Stimulated activated CD8-positive, alpha-beta memory T cell treated with anti-CD3 and anti-CD28 coated beads, Interleukin-15, amount 100 ng/mL, for 1 hour (primary cell): Measurements from ENCODE around the gene TMEM164.
"Not testable (repeated sequence)": the region's sequence is repeated elsewhere in the genome, so short reads cannot be mapped to it uniquely, and the experiment has no call there.

ENCODE experiments used
- DNase-seq: peaks from one replicate; pipeline ENCODE4 v3.0.0-alpha.2; 2020; ENCODE audit warnings: low read depth

TMEM164 gene

DNA sequence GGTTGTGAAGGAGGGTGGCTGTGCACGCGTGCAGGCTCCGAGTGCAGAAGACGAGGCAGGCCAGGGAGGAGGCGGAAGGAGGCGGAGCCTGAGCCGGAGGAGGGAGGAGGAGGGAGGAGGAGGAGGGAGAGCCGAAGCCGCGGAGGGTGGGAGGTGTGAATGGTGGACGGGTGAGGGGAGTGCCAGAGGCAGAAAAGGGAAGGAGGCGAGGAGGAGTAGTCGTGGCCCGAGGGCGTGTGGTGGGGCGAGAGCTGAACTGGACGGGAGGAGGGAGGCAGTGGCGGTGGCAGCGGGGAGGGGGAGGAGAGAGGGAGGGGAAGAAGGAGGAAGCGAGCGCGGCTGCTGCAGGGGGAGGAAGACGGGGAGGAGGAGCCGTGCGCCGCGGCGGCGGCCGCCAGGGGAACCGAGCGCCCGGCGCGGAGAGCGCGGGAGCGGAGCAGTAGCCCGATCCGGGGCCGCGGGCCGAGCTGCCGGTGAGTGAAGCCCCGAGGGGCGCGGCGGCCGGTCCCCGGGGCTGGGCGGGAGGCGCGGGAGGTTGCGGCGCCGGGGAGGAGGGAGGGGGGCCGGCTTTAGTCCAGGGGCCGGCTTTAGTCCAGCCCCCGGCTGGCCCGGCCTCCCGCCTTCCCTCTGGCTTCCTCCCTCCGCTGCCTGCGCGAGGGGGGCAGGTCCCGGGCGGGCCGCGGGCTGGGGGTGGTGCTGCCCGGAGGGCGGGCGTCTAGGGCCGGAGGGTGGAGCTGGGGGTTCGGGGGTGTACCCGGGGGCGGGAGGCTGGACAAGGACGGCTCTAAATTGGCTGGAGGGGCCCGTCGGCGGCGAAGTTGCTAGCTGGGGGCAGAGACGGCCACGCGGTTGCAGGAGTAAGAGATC is at the start of gene TMEM164:
Gene TMEM164, plus strand, starts transcription at position 815 of the 867 bp plus-strand sequence. CDS start 661 bp downstream, outside the sequence.
- peak; percentile 62 for DNase-seq

DNA sequence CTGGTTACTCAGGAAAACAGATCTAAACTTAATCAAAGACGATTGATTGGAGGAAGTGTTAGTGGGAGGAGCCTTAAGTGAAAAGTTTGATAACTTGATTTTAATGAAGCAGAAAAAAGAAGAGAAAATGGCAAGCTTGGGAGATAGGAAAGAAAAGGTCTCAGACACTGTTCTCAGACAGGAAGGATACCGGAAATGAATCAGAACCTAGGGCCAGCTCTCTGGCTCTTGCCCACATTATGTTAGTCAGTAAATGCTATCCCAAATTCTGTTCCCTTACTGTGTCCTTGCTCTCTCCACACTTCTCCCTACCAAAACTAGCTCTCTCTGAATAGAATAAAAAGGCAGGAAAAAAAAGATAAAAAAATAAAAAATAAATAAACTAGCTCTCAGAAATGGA is 48.6 kb upstream of the TMEM164 start:
- DNase-seq: no peak

- no peak for DNase-seq
Measured at GRCh38 chrX:109954955-109955354, 48.0 kb upstream of the TMEM164 start.

GRCh38 chrX:109958266-109958665 is 44.6 kb upstream of the TMEM164 start:
- DNase-seq: no peak

DNA sequence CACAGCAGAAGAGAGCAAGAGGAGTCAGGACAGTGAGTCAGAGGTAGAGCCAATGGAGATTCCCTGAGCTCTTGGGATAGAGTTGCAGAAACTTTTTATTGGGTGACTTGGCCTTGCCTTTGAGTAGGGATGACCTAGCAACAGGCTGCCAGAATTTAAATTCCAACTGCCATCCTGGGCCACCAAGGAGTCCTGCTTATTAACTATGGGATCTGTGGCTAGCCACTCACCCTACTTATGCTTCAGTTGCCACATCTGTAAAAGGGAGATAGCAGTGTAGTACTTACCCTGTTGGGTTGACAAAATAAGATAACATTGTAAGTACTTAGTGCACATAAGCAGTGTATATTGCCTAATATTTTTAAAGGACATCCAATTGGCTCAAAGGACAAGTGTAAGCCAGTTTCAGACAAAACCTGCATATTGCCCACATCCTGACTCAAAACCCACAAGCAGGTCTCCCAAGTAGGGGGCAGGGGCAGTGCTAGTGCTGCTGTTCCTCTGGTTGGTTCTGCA is 43.5 kb upstream of the TMEM164 start:
- no peak for DNase-seq

- no peak for DNase-seq
Measured at GRCh38 chrX:109964390-109964789, 38.5 kb upstream of the TMEM164 start.

DNA sequence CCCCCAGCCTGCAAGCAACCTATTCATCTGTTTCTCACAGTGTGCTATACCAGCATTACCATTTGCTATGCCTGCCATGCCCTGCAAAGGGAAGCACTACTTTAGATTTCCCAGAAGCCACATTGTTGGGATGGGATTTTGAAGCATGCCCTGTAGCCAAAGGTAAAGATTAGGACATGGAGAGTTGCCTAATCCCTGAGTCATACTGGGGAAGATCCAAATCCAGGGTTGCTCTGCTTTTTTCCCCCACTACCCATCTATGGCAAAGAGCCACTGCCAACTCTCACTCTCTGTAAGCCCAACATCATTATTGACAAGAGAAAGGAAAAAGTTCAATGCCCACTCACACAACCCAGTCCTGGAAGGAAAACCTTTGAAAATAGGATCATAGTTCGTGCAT is 36.7 kb upstream of the TMEM164 start:
- DNase-seq: no peak

DNA sequence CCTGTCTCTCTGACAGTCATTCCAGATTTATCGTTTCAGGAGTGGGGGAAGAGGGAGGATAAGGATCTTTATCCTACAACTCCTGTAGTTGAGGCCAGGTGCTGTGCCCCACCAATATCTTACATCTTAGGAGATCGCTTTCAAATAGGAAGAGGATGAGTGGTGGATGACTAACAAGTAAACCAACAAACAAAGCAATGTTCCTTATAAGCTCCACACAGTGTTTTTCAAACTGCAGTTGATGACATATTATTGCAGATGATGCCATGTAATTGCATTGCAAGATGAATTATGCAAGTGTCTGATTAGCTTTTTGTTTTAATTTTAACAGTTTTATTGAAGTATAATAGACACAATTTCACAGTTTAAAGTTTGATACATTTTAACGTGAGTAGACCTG is 35.8 kb upstream of the TMEM164 start:
- DNase-seq: no peak

DNA sequence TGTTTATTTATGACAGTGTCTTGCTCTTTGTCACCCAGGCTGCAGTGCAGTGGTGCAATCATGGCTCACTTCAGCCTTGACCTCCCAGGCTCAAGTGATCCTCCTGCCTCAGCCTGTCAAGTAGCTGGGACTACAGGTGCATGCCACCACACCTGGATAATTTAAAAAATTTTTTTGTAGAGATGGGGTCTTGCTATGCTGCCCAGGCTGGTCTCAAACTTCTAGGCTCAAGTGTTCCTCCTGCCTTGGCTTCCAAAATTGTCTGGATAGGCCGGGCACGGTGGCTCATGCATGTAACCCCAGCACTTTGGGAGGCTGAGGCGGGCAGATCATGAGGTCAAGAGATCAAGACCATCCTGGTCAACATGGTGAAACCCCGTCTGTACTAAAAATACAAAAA is 32.1 kb upstream of the TMEM164 start:
- not testable (repeated sequence) for DNase-seq

DNA sequence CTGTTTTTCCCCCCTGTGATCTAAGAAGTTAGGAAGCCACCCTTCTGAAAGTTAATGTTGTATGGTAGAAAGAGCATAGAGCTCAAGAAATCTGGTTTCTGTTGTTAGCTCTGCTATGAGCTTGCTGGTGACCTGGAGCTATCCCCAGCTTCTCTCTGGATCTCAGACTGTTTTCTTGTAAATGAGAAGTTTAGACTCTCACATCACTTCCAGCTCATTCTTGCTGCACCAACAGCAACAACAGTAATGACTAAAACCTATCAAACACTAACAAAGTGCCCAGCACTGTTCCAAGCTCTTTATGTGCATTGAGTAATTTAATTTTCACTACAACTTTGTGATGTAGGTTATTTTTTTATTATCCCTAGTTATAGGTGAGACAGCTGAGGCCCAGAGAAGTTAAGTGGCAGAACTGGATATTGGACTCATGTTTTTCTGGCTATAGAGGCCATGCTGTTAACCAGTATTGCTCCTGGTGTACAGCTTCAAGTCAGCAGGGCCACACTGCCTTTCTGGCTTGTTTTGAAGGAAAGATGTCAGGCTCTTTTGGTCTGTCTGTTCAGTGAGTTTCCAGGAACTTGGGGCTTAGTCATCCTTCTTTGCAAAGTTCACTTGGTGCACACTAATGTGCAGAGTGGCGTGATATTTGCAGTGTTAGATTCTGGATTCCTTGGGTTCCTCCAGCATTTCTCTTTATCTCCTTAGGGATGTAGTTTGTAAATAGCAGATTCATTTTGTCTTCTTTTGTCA is 27.8 kb upstream of the TMEM164 start:
- DNase-seq: no peak

DNA sequence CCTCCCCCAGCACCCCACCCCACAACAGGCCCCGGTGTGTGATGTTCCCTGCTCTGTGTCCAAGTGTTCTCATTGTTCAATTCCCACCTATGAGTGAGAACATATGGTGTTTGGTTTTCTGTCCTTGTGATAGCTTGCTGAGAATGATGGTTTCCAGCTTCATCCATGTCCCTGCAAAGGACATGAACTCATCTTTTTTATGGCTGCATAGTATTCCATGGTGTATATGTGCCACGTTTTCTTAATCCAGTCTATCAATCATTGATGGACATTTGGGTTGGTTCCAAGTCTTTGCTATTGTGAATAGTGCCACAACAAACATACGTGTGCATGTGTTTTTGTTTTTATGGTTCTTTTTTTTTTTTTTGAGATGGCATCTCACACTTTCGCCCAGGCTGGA is 17.7 kb upstream of the TMEM164 start:
- DNase-seq: not testable (repeated sequence)

GRCh38 chrX:109987884-109988283 is 15.0 kb upstream of the TMEM164 start:
- DNase-seq: no peak

GRCh38 chrX:109990582-109991276 is 12.2 kb upstream of the TMEM164 start:
- DNase-seq: no peak

GRCh38 chrX:109992203-109992602 is 10.7 kb upstream of the TMEM164 start:
- DNase-seq: no peak

DNA sequence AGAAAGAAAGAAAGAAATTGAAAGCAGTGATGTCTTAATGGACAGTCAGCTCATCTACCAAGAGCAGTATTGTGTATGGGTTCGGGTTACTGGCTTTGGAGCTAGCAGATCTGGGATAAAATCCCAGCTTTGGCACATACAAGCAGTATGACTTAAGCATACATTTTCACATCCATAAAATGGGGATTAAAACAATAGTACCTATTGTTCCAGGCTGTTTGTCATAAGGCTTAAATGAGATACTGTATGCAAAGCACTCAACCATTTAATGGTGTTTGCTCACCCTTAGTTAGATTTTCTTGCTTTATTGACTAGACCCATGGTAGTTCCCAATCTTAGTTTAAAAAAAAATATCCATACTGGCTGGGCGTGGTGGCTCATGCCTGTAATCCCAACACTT is 7.8 kb upstream of the TMEM164 start:
- no peak for DNase-seq

DNA sequence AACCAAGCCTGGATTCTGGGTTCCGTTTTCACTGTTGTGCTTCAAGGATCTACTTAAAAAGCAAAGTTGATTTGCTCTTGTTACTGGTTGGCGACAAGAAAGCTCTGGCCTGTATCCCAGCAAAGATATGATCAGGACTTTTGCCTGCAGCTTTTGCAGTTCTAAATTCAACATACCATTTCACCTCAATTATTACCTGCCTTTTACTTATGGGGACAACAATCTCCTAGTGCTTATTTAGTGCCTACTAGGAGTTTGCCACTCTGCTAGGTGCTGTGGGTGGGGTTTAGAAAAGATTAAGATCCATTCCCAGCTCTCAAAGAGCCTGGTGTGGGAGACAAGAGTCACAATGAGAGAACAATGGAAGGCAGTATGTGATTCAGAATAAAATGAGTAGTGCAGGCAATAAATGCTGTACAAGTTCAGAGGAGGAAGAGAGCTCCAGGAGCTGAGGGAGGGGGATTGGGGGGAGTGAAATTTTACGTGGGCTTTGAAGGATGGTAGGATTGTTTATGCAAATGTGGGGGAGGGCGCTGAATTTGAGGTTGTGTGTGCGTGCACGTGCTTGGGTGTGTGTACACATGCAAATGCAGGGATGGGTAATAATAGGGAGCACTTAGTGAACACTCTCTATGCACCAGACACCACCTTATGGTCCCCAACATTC is 5.0 kb upstream of the TMEM164 start:
- DNase-seq: no peak

DNA sequence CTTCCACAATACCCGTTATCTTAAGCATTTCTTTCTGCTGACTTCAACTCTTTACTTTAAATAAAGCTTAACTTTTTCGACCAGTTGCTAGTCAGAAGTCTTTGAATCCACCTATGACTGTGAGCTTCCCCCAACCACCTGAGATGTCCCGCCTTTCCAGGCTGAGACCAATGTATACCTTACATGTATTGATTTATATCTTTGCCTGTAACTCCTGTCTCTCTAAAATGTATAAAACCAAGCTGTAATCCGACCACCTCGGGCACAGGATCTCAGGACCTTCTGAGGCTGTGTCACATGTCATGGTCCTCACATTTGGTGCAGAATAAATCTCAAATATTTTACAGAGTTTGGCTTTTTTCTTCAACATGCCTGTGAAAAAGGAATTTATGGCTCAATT is 2.9 kb upstream of the TMEM164 start:
- no peak for DNase-seq

GRCh38 chrX:110000847-110001713 is 1.8 kb upstream of the TMEM164 start:
- DNase-seq: no peak

DNA sequence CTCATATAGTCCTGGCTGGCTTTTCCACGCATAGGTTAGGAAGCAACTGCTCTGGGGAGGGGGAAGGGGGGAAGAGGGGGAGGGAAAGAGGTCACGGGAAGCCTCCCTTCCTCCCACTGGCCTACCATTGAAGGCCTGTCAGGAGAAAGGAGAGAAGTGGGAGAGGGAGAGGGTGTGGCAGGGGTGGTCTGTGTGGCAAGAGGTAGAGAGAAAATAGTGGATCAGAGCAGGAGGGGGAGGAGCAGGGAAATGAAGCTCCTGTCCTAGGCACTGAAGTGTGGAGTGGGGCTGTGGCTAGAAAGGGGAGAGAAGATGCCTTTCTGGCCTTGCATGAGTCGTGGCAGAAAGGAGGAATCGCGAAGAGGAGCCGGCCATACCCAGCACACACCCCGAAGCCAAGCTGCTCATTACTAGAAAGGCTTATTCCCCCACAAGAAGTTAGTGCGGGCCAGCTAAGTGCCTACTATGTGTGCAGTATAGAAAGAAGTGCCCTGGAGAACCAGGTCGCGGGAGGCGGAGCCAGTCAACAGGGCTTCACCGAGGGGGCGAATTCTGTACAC is 1.1 kb upstream of the TMEM164 start:
- no peak for DNase-seq
